Nephron progenitor cell (in vitro differentiated cells): ENCODE data around the gene NXN.
"Not testable (repeated sequence)": the region's sequence is repeated elsewhere in the genome, so short reads cannot be mapped to it uniquely, and the experiment has no call there.

Source experiments
- DNase-seq: peaks from one replicate; pipeline ENCODE4 v3.0.0; 2021
- H3K27ac Mint-ChIP-seq: 2 replicates; pipeline ENCODE4 v1.8.0; 2021; ENCODE audit warnings: mild to moderate bottlenecking, moderate library complexity, mixed read lengths
- H3K27me3 Mint-ChIP-seq: 2 replicates; pipeline ENCODE4 v1.8.0; 2021; ENCODE audit warnings: mild to moderate bottlenecking, low read depth, mixed read lengths; ENCODE audit not compliant: poor library complexity
- H3K36me3 Mint-ChIP-seq: 2 replicates; pipeline ENCODE4 v1.8.0; 2021; ENCODE audit warnings: low read depth, mixed read lengths
- H3K4me1 Mint-ChIP-seq: 2 replicates; pipeline ENCODE4 v1.8.0; 2021; ENCODE audit warnings: mixed read lengths
- H3K4me3 Mint-ChIP-seq: 2 replicates; pipeline ENCODE4 v1.8.0; 2021; ENCODE audit warnings: mild to moderate bottlenecking, moderate library complexity, mixed read lengths
- H3K9me3 Mint-ChIP-seq: 2 replicates; pipeline ENCODE4 v1.8.0; 2021; ENCODE audit warnings: mild to moderate bottlenecking, moderate library complexity, mixed read lengths
- TF ChIP-seq, protein P1 (sequence below): fragments of 200-600 bp; sonication (generic); IDR thresholded peaks from 2 replicates; pipeline ENCODE4 v1.5.0; 2021; ENCODE audit warnings: antibody characterized with exemption

Gene NXN

DNA sequence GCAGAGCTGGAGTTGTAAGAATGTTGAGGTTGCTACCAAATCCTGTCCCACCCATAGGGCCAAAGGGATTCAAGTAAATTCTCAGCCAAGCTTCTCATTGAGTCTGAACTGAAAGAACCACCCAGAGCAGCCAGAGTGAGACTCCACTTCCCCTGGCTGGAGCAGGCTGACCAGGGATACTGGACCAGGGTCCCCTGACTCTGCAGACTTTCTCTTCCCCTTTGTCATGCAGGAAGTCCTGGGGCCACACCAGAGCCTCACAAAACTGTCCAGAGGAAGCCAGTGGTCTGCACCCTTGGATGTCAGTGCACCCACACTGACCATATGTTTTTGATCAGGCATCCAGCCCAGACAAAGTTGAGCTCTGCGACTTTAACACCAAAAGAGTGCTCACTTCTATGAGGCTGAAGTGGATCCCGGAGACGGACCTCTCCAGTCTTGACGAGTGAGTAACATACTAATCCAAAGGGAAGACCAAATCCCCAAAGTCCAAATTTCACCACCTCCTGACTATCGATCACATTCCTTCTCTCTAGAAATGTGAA, 4.1 kb downstream of the NXN start:
- DNase-seq, result no peak
- Mint-ChIP-seq H3K4me3 (no peak overlapping the region), H3K36me3 (peaks cover 43% of the 10 kb centered on the region), H3K9me3 (peaks cover 11% of the 10 kb centered on the region), H3K27me3 (peaks cover 4% of the 10 kb centered on the region), H3K27ac (no peak overlapping the region), H3K4me1 (peaks cover 48% of the 10 kb centered on the region)
- TF ChIP-seq, protein P1, sequence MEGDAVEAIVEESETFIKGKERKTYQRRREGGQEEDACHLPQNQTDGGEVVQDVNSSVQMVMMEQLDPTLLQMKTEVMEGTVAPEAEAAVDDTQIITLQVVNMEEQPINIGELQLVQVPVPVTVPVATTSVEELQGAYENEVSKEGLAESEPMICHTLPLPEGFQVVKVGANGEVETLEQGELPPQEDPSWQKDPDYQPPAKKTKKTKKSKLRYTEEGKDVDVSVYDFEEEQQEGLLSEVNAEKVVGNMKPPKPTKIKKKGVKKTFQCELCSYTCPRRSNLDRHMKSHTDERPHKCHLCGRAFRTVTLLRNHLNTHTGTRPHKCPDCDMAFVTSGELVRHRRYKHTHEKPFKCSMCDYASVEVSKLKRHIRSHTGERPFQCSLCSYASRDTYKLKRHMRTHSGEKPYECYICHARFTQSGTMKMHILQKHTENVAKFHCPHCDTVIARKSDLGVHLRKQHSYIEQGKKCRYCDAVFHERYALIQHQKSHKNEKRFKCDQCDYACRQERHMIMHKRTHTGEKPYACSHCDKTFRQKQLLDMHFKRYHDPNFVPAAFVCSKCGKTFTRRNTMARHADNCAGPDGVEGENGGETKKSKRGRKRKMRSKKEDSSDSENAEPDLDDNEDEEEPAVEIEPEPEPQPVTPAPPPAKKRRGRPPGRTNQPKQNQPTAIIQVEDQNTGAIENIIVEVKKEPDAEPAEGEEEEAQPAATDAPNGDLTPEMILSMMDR, result no peak

DNA sequence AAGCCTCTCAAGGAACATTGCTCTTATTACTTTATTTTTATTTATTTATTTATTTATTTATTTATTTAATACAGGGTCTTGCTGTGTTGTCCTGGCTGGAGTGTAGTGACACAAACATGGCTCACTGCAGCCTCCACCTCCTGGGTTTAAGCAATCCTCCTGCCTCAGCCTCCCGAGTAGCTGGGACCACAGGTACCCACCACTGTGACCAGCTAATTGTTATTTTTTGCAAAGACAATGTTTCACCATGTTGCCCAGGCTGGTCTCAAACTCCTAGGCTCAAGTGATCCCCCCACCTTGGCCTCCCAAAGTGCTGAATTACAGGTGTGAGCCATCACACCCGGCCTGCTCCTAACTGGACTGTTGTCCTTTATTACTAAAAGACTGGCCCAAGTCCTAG, 4.8 kb downstream of the NXN start:
- not testable (repeated sequence) for H3K4me3 Mint-ChIP-seq, H3K27me3 Mint-ChIP-seq, H3K27ac Mint-ChIP-seq, DNase-seq
- Mint-ChIP-seq H3K4me1 (peaks cover 55% of the 10 kb centered on the region), H3K9me3 (peaks cover 11% of the 10 kb centered on the region), H3K36me3 (peaks cover 50% of the 10 kb centered on the region)

DNA sequence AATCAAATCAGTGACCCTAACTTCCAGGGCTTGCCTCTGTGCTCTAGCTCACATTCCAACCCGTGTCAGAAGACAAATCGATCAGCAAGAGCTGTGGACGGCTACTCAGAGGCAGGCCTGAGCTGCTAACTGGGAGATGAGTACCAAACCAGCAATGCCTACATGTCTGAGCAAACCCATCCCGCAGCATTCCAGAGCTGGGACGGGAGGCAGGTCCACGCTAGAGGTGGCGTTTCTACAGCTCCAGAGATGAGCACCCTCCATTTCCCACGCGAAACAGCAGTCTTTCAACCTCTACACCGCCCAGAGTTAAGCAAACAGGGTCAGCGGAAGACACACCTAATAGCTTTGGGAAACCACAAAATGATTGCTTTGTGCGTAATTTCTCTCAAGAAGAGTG, 6.5 kb downstream of the NXN start:
- Mint-ChIP-seq H3K36me3 (peaks cover 66% of the 10 kb centered on the region), H3K4me3 (no peak overlapping the region), H3K9me3 (peaks cover 14% of the 10 kb centered on the region), H3K27ac (peak overlapping the region; percentile 26), H3K4me1 (peaks cover 69% of the 10 kb centered on the region), H3K27me3 (peaks cover 4% of the 10 kb centered on the region)
- no peak for DNase-seq
- TF ChIP-seq, protein P1, result no peak

DNA sequence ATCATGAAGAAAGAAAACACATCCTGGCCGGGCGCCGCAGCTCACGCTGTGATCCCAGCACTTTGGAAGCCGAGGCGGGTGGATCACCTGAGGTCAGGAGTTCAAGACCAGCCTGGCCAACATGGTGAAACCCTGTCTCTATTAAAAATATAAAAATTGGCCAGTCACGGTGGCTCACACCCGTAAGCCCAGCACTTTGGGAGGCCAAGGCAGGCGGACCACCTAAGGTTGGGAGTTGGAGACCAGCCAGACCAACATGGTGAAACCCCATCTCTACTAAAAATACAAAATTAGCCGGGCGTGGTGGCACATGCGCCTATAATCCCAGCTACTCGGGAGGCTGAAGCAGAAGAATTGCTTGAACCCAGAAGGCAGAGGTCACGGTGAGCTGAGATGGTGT, 7.7 kb downstream of the NXN start:
- not testable (repeated sequence) for H3K27me3 Mint-ChIP-seq, H3K4me3 Mint-ChIP-seq, DNase-seq, H3K27ac Mint-ChIP-seq
- Mint-ChIP-seq H3K36me3 (peaks cover 75% of the 10 kb centered on the region), H3K4me1 (peaks cover 69% of the 10 kb centered on the region), H3K9me3 (peaks cover 15% of the 10 kb centered on the region)

DNA sequence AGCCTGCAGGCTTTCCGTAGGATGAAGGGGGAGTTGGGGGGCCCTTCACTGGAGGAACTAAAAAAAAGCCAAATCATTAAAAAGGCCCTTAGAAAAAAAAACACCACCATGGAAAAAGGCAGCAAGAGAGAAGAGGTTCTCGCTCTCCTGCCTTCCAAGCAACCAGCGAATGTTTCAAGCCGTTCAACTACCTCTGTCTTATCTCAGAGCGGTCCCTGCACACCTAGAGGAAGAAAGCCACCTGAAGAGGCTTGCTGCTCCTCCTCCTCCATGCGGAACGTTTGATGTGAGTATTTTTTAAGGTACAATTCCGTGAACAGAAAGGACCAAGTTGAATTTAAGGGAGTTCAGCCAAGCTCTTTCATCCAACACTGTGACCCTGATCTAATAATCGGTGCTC, 9.2 kb downstream of the NXN start:
- TF ChIP-seq, protein P1, result no peak
- Mint-ChIP-seq H3K27ac (peak overlapping the region; percentile 92), H3K4me1 (peaks cover 63% of the 10 kb centered on the region)

DNA sequence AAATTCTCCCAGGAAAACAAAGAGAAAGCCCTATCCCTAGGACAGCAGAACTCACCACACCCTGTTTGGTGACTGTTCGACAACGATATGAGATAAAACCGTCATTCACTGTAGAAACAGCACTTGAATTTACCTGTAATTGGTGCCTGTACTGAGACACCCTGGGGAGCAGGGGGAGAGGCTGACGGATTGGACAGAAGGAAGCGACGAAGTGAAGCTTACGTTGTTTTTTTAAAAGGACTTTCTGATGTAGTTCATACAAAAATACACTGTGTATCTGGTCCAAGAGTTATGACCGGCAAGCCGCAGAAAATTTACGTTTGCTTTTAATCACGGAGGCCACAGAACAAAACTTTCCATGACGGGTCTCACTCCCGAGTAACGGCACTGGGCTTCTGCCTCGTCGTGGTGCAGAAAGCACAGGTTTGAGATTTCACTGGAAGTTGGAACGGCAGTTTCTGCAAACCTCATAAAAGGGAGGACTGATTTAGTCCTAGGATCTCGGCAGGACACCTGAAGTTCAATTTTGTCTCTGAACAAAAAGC, 9.7 kb downstream of the NXN start:
- Mint-ChIP-seq H3K4me1 (peaks cover 64% of the 10 kb centered on the region), H3K36me3 (peaks cover 65% of the 10 kb centered on the region), H3K9me3 (peaks cover 15% of the 10 kb centered on the region), H3K27me3 (no peaks in the 10 kb centered on the region), H3K4me3 (peak overlapping the region; percentile 57), H3K27ac (peak overlapping the region; percentile 92)
- DNase-seq, result no peak
- TF ChIP-seq, protein P1, result no peak

More for the DNA sequence above, 9.2 kb downstream of the NXN start:
- H3K36me3 Mint-ChIP-seq, result peaks cover 70% of the 10 kb centered on the region
- peak overlapping the region; percentile 57 for H3K4me3 Mint-ChIP-seq
- peaks cover 15% of the 10 kb centered on the region for H3K9me3 Mint-ChIP-seq
- no peaks in the 10 kb centered on the region for H3K27me3 Mint-ChIP-seq
- DNase-seq, result no peak
